SK-N-SH (cell line): ENCODE measurements around the gene SLC44A5. TPM values are rescaled to one million over a fixed set of nuclear protein-coding genes. Genes with fewer than 3 reads are reported as not detected.

ENCODE experiments used
- CTCF ChIA-PET: fragments of 300-600, 350-600 bp; formaldehyde crosslinking; extraction: SDS; loops from one replicate; lab custom pipeline; 2021; lab: Yijun Ruan, JAX
- POLR2A ChIA-PET: fragments of 350-600 bp; sonication (Branson Sonifier 250); formaldehyde crosslinking; extraction: SDS; loops from one replicate; lab custom pipeline; 2020; ENCODE audit warnings: antibody characterized with exemption, inconsistent platforms; lab: Yijun Ruan, JAX
- DNase-seq: peaks from one replicate; pipeline ENCODE4 v3.0.0; 2012
- H2AFZ ChIP-seq: fragments of 200-600 bp; sonication (generic); 2 replicates; pipeline ENCODE4 v1.8.1; 2016; ENCODE audit warnings: antibody characterized with exemption, mild to moderate bottlenecking, low read depth
- H3F3A ChIP-seq: fragments of 200-600 bp; sonication (generic); replicated peaks from 2 replicates; pipeline ENCODE3; 2016; ENCODE audit warnings: antibody characterized with exemption, mild to moderate bottlenecking; ENCODE audit not compliant: insufficient read depth
- H3K27ac ChIP-seq, 2 experiments: fragments of 200-500 bp in 1 of 2; fragments of 200-600 bp in 1 of 2; sonication (Bioruptor generic) in 1 of 2; sonication (generic), shearing (Covaris generic) in 1 of 2; 2 replicates each; pipeline versions ENCODE4 v1.5.1 to v1.6.1; 2014 to 2016; ENCODE audit warnings: low read depth in 2 of 2, inconsistent platforms in 1 of 2, low read length in 1 of 2, mild to moderate bottlenecking in 1 of 2, mixed read lengths in 1 of 2
- H3K27me3 ChIP-seq: fragments of 200-600 bp; sonication (generic), shearing (Covaris generic); 2 replicates; pipeline ENCODE4 v1.6.1; 2016; ENCODE audit warnings: mixed run types; ENCODE audit not compliant: insufficient read depth
- H3K36me3 ChIP-seq, 2 experiments: fragments of 200-500 bp in 1 of 2; fragments of 200-600 bp in 1 of 2; sonication (Bioruptor generic) in 1 of 2; sonication (generic) in 1 of 2; replicated peaks in 1 of 2; 2 replicates each; pipeline versions ENCODE3 to v1.5.1; 2014 to 2016; ENCODE audit warnings: low read length in 1 of 2, mild to moderate bottlenecking in 1 of 2; ENCODE audit not compliant: insufficient read depth in 2 of 2, control insufficient read depth in 1 of 2
- H3K4me1 ChIP-seq, 2 experiments: fragments of 200-500 bp in 1 of 2; fragments of 200-600 bp in 1 of 2; sonication (Bioruptor generic) in 1 of 2; sonication (generic), shearing (Covaris generic) in 1 of 2; 2 replicates each; pipeline versions ENCODE4 v1.5.1 to v1.6.1; 2014 to 2016; ENCODE audit warnings: low read depth in 1 of 2, low read length in 1 of 2, mixed run types in 1 of 2; ENCODE audit not compliant: insufficient read depth in 2 of 2, control insufficient read depth in 1 of 2
- H3K4me2 ChIP-seq: fragments of 200-600 bp; sonication (generic), shearing (Covaris generic); 2 replicates; pipeline ENCODE4 v1.6.1; 2017; ENCODE audit warnings: mixed run types
- H3K4me3 ChIP-seq, 2 experiments: fragments of 200-500 bp in 1 of 2; fragments of 200-600 bp in 1 of 2; sonication (Bioruptor generic) in 1 of 2; sonication (generic), shearing (Covaris generic) in 1 of 2; 2 replicates each; pipeline versions ENCODE4 v1.5.1 to v1.8.1; 2014 to 2016; ENCODE audit warnings: low read depth in 2 of 2, inconsistent platforms in 1 of 2, low read length in 1 of 2, mild to moderate bottlenecking in 1 of 2, mixed read lengths in 1 of 2, moderate library complexity in 1 of 2
- H3K79me2 ChIP-seq: fragments of 200-600 bp; sonication (generic); 2 replicates; pipeline ENCODE4 v1.8.1; 2017; ENCODE audit warnings: mild to moderate bottlenecking; ENCODE audit not compliant: insufficient read depth
- H3K9ac ChIP-seq: fragments of 200-600 bp; sonication (generic); 2 replicates; pipeline ENCODE4 v1.6.1; 2017; ENCODE audit warnings: mixed run types
- H3K9me2 ChIP-seq: fragments of 200-600 bp; sonication (generic); 2 replicates; pipeline ENCODE4 v1.6.1; 2017; ENCODE audit warnings: mixed run types
- H3K9me3 ChIP-seq: fragments of 200-600 bp; sonication (generic); 2 replicates; pipeline ENCODE4 v1.6.1; 2017; ENCODE audit warnings: mixed run types, mild to moderate bottlenecking, moderate library complexity
- H4K20me1 ChIP-seq: fragments of 200-600 bp; sonication (generic); 2 replicates; pipeline ENCODE4 v1.6.1; 2017; ENCODE audit warnings: mild to moderate bottlenecking, mixed run types; ENCODE audit not compliant: insufficient read depth
- EP300 ChIP-seq, 2 experiments: IDR thresholded peaks; 2 replicates each; pipeline versions ENCODE4 v1.4.0 to v1.6.1; 2012; ENCODE audit warnings: borderline replicate concordance in 1 of 2, low read depth in 1 of 2, low read length in 1 of 2
- GATA2 ChIP-seq: sonication (generic); formaldehyde crosslinking; IDR thresholded peaks from 2 replicates; pipeline ENCODE4 v1.5.0; 2020; ENCODE audit warnings: mild to moderate bottlenecking, missing genetic modification reagents
- NFIC ChIP-seq: IDR thresholded peaks from 2 replicates; pipeline ENCODE4 v1.4.0; 2012; ENCODE audit warnings: borderline replicate concordance
- NRF1 ChIP-seq: IDR thresholded peaks from 2 replicates; pipeline ENCODE4 v1.6.1; 2012; ENCODE audit warnings: low read depth, mild to moderate bottlenecking, low read length
- POLR2AphosphoS5 ChIP-seq: IDR thresholded peaks from 2 replicates; pipeline ENCODE4 v1.6.1; 2012; ENCODE audit warnings: low read depth, low read length
- ZBTB33 ChIP-seq: IDR thresholded peaks from 2 replicates; pipeline ENCODE4 v1.4.0; 2012; ENCODE audit warnings: low read depth, borderline replicate concordance
- WGBS: methylation state at CpG from one replicate; pipeline ENCODE4 v1.1.6; 2017; ENCODE audit warnings: low lambda C conversion rate; 5-methylcytosine and 5-hydroxymethylcytosine counted together
- polyA plus RNA-seq, 3 experiments: library from polyadenylated mRNA; depleted of rRNA; stranded (reverse); fragments of >200 nt; gene quantifications; 2 replicates each; pipeline ENCODE4 v1.2.3, GENCODE V29; 2012
- TF ChIP-seq, protein P1 (sequence below): fragments of 150-350 bp; IDR thresholded peaks from 2 replicates; pipeline ENCODE4 v1.6.1; 2017; ENCODE audit warnings: antibody characterized with exemption, low read length, low read depth, borderline replicate concordance
- TF ChIP-seq, protein P2 (sequence below): IDR thresholded peaks from 2 replicates; pipeline ENCODE4 v1.6.1; 2012; ENCODE audit warnings: mild to moderate bottlenecking, low read depth, low read length, moderate library complexity
- TF ChIP-seq, protein P3 (sequence below): IDR thresholded peaks from 2 replicates; pipeline ENCODE4 v1.4.0; 2012; ENCODE audit warnings: low read depth

Gene SLC44A5
- polyA plus RNA-seq, 1 of the 3 experiments (the other 2 are of a cell fraction): 4.9 TPM

DNA sequence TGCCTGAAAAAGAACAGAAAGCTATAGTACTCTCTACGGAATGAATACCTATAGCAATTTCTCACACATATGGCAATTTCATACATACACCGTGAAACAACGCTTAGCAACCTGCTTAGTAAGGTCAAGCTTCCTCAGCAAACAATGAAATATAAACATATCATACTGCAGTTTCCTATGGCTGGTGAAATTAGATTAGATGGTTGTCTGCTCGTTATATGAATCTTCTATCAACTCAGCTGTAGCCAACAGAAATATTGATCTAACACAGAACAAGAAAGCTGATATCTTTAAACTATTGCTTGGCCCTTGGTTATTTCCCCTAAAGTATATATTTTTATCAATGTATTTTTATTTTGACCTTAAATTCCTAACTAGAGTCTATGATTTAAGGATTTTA, 187.8 kb downstream of the SLC44A5 start:
- Histone ChIP-seq H3K79me2 (no peaks in the 10 kb centered on the region), H3K36me3 (no peaks in the 10 kb centered on the region), H3K4me3 (no peak overlapping the region), H4K20me1 (no peaks in the 10 kb centered on the region), H3K4me2 (no peak overlapping the region)
- CTCF ChIA-PET: interaction anchor here (0.7 to 3.6 kb wide), 17 partner anchors 19 to 209 kb away, joined by 3 to 41 read pairs (median 4); no protein-coding TSS in a partner anchor
- POLR2A ChIA-PET: interaction anchor here (1.4 kb wide), 1 partner anchor 193 kb away, joined by 3 read pairs; no protein-coding TSS in a partner anchor
- TF ChIP-seq, protein P1, sequence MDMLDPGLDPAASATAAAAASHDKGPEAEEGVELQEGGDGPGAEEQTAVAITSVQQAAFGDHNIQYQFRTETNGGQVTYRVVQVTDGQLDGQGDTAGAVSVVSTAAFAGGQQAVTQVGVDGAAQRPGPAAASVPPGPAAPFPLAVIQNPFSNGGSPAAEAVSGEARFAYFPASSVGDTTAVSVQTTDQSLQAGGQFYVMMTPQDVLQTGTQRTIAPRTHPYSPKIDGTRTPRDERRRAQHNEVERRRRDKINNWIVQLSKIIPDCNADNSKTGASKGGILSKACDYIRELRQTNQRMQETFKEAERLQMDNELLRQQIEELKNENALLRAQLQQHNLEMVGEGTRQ: no peak
- TF ChIP-seq NRF1 (no peak), NFIC (no peak), POLR2AphosphoS5 (no peak), ZBTB33 (no peak), EP300 (IDR thresholded peaks at IDR 0.05; ENCODE audit: borderline replicate concordance in 1 of 2, low read depth in 1 of 2, low read length in 1 of 2) (no peak), GATA2 (CRISPR knock-in tag) (no peak)
- TF ChIP-seq, protein P2, sequence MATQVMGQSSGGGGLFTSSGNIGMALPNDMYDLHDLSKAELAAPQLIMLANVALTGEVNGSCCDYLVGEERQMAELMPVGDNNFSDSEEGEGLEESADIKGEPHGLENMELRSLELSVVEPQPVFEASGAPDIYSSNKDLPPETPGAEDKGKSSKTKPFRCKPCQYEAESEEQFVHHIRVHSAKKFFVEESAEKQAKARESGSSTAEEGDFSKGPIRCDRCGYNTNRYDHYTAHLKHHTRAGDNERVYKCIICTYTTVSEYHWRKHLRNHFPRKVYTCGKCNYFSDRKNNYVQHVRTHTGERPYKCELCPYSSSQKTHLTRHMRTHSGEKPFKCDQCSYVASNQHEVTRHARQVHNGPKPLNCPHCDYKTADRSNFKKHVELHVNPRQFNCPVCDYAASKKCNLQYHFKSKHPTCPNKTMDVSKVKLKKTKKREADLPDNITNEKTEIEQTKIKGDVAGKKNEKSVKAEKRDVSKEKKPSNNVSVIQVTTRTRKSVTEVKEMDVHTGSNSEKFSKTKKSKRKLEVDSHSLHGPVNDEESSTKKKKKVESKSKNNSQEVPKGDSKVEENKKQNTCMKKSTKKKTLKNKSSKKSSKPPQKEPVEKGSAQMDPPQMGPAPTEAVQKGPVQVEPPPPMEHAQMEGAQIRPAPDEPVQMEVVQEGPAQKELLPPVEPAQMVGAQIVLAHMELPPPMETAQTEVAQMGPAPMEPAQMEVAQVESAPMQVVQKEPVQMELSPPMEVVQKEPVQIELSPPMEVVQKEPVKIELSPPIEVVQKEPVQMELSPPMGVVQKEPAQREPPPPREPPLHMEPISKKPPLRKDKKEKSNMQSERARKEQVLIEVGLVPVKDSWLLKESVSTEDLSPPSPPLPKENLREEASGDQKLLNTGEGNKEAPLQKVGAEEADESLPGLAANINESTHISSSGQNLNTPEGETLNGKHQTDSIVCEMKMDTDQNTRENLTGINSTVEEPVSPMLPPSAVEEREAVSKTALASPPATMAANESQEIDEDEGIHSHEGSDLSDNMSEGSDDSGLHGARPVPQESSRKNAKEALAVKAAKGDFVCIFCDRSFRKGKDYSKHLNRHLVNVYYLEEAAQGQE: no peak
- TF ChIP-seq, protein P3, sequence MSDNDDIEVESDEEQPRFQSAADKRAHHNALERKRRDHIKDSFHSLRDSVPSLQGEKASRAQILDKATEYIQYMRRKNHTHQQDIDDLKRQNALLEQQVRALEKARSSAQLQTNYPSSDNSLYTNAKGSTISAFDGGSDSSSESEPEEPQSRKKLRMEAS: no peak
- TF ChIP-seq, all 33 proteins: peak for 0
- Histone ChIP-seq H2AFZ (no peak overlapping the region), H3K9me3 (no peaks in the 10 kb centered on the region), H3K9ac (no peak overlapping the region), H3F3A (no peaks in the 10 kb centered on the region), H3K4me1 (peaks cover 0 to 14% of the 10 kb centered on the region in 2 experiments; a peak in 2 of 4 replicates), H3K9me2 (no peaks in the 10 kb centered on the region), H3K27me3 (no peaks in the 10 kb centered on the region), H3K27ac (peak overlapping the region in 1 of 2 experiments; percentile 83; a peak in 2 of 4 replicates)
- 56% methylated on average over 4 of the region's 4 CpGs for WGBS
- peak; percentile 5 for DNase-seq
